GM19452 (cell line): ENCODE data around the gene NET1.

Experiments used
- ATAC-seq: cut with Tn5 transposase; IDR thresholded peaks from one replicate; pipeline ENCODE4 v1.9.1; 2021; ENCODE audit not compliant: unreplicated experiment

The NET1 gene

GRCh38 chr10:5441106-5441505 is 28.7 kb downstream of the NET1 start:
- no peak for ATAC-seq

GRCh38 chr10:5442065-5442989 is 30.0 kb downstream of the NET1 start:
- no peak for ATAC-seq

GRCh38 chr10:5442990-5443370 is 30.6 kb downstream of the NET1 start:
- peak; percentile 47 for ATAC-seq

GRCh38 chr10:5443429-5443828 is 31.1 kb downstream of the NET1 start:
- ATAC-seq: peak; percentile 81

- ATAC-seq: no peak
Measured at GRCh38 chr10:5445006-5445405, 32.6 kb downstream of the NET1 start.

- ATAC-seq: no peak
Measured at GRCh38 chr10:5446390-5446926, 34.1 kb downstream of the NET1 start.

- no peak for ATAC-seq
Measured at GRCh38 chr10:5447056-5447455, 34.7 kb downstream of the NET1 start.

GRCh38 chr10:5447611-5448071 is 35.3 kb downstream of the NET1 start:
- ATAC-seq: peak; percentile 49

GRCh38 chr10:5448333-5449001 is 36.1 kb downstream of the NET1 start:
- ATAC-seq: no peak

GRCh38 chr10:5449227-5449626 is 36.9 kb downstream of the NET1 start:
- ATAC-seq: no peak

GRCh38 chr10:5449823-5450222 is 37.5 kb downstream of the NET1 start:
- no peak for ATAC-seq

GRCh38 chr10:5450605-5451384 is 38.4 kb downstream of the NET1 start:
- no peak for ATAC-seq

- no peak for ATAC-seq
Measured at GRCh38 chr10:5453749-5454489, 41.6 kb downstream of the NET1 start.

GRCh38 chr10:5456563-5456962 is 44.2 kb downstream of the NET1 start:
- ATAC-seq: no peak

GRCh38 chr10:5457741-5458140 is 45.4 kb downstream of the NET1 start:
- no peak for ATAC-seq

GRCh38 chr10:5458425-5458824 is 46.1 kb downstream of the NET1 start:
- ATAC-seq: no peak

- ATAC-seq: no peak
Measured at GRCh38 chr10:5458949-5459747, 46.8 kb downstream of the NET1 start.

GRCh38 chr10:5460468-5461202 is 48.3 kb downstream of the NET1 start:
- no peak for ATAC-seq

GRCh38 chr10:5461203-5461588 is 48.8 kb downstream of the NET1 start:
- ATAC-seq: no peak
